ENCODE measurements around the gene LEUTX. TPM values are rescaled to one million over a fixed set of nuclear protein-coding genes. Genes with fewer than 3 reads are reported as not detected.
"Not testable (repeated sequence)": the region's sequence is repeated elsewhere in the genome, so short reads cannot be mapped to it uniquely, and the experiment has no call there.

Gene LEUTX
- total RNA-seq, 1 donor from 2014 or later = not detected

DNA sequence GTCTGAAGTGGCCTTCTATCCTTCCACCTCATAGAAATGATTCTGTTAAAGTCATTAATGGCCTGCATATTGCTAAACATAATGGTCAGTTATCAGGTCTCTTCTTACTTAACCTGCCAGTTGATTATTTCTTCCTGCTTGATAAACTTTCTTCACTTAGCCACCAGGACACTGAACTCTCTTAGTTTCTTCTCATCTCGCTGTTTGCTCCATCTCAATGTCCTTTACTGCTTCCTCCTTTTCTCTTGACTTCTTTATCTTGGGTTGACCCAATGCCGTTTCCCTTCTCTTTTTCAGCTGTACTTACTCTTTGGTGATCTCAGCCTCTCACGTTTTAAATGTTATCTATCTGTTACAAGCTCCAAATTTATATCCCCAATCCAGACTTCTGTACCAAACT is 23.7 kb upstream of the LEUTX start:
- no peaks in the 10 kb centered on the region for H3K9me3 ChIP-seq
- DNase-seq (no peak), ATAC-seq (no peak)
- TF ChIP-seq, protein P1, sequence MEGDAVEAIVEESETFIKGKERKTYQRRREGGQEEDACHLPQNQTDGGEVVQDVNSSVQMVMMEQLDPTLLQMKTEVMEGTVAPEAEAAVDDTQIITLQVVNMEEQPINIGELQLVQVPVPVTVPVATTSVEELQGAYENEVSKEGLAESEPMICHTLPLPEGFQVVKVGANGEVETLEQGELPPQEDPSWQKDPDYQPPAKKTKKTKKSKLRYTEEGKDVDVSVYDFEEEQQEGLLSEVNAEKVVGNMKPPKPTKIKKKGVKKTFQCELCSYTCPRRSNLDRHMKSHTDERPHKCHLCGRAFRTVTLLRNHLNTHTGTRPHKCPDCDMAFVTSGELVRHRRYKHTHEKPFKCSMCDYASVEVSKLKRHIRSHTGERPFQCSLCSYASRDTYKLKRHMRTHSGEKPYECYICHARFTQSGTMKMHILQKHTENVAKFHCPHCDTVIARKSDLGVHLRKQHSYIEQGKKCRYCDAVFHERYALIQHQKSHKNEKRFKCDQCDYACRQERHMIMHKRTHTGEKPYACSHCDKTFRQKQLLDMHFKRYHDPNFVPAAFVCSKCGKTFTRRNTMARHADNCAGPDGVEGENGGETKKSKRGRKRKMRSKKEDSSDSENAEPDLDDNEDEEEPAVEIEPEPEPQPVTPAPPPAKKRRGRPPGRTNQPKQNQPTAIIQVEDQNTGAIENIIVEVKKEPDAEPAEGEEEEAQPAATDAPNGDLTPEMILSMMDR (IDR thresholded peaks at IDR 0.05) = no peak
- H3K4me1 ChIP-seq = no peaks in the 10 kb centered on the region
- intact Hi-C loops (cut with DNase I) = no loop called here
- H3K27ac ChIP-seq = no peak overlapping the region
- no peaks in the 10 kb centered on the region for H3K36me3 ChIP-seq
- no peak overlapping the region for H3K4me3 ChIP-seq
- peaks cover 16% of the 10 kb centered on the region for H3K27me3 ChIP-seq (ENCODE audit: low read depth)

DNA sequence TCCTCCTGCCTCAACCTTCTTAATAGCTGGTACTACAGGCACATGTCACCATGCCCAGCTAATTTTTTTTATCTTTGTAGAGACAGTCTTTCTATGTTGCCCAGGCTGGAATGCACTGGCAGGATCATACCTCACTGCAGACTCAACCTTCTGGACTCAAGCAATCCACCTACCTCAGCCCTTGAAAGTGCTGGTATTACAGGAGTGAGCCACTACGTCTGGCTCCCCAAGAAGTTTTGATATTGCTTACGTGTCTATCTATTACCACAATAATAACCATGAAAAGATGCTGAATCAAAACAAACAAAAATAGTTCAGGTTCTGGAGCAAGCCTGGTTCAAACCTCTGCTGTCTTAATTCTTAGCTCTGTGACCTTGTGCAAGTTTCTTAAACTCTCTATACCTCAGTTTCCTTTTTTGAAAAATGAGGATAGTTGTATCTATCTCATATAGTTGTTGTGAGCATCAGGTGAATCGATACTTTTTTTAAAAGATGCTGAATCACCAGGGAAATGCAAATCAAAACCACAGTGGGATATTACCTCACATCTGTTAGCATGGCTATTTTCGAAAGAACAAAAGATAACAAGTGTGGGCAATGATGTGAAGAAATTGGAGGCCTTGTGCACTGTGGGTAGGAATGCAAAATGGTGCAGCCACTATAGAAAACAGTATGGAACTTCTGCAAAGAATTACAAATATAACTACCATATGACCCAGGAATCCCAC is 19.0 kb upstream of the LEUTX start:
- TF ChIP-seq, protein P1 (IDR thresholded peaks at IDR 0.05) = no peak
- no peak overlapping the region for H3K4me3 ChIP-seq
- H3K9me3 ChIP-seq = no peaks in the 10 kb centered on the region
- peaks cover 18% of the 10 kb centered on the region for H3K27me3 ChIP-seq (ENCODE audit: low read depth)
- H3K27ac ChIP-seq = no peak overlapping the region
- no peak for DNase-seq
- intact Hi-C loops (cut with DNase I) = no loop called here
- no peaks in the 10 kb centered on the region for H3K36me3 ChIP-seq
- H3K4me1 ChIP-seq = no peaks in the 10 kb centered on the region
- no peak for ATAC-seq

DNA sequence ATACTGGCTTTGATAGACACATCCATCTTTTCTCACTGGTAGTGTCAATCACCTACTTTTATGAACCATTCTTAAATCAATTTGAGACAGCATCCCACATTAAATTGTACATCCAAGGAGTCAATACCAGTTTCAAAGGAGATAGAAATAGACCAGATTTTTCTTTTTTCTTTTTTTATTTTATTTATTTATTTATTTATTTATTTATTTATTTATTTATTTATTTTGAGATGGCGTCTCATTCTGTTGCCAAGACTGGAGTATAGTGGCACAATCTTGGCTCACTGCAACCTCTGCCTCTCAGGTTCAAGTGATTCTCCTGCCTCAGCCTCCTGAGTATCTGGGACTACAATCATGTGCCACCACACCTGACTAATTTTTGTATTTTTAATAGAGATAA is 16.8 kb upstream of the LEUTX start:
- ATAC-seq; H3K4me1 ChIP-seq; H3K4me3 ChIP-seq; intact Hi-C loops (cut with DNase I); DNase-seq; H3K36me3 ChIP-seq; H3K9me3 ChIP-seq; H3K27ac ChIP-seq: not testable (repeated sequence)
- H3K27me3 ChIP-seq (ENCODE audit: low read depth) = peaks cover 18% of the 10 kb centered on the region

DNA sequence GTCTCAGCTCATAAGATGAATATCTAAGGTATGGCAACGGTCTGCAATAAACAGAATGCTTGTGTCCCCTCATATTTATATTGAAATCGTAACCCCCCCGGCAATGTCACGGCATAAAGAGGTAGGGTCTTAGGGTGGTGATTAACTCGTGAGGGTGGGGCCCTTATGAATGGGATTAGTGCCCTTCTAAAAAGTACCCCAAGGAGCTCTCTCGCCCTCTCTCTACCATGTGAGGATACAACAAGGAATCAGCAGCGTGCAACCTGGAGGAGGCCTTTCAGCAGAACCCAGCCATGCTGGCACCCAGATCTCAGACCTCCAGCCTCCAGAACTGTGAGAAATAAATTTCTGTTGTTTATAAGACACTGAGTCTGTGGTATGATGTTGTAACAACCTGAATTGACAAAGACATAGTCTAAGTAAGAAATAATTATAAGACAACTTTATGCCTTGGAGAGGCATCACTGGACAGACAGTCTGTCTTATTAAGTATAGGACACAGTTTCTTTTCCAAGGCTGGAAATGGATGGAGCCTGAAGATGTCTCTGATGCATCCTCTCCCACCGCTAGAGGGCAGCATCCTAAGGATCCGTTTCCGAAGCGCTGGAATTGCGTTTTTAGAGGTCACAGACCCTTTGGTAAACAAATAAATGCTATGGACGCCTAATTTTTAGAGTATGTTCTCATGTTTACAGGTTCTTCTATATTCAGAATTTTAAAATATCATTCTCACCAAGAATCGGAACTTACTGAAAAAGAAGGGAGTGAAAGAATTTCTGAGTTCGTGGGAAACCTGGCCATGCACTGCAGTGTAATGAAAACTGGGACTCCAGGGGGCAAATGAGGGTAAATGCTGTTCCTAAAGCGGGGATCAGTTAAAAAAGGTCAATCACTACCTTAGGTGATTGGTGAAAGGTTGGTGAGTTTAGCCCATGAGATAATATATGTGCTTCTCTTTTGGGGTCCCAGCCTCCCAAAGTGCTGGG is 13.3 kb upstream of the LEUTX start:
- Histone ChIP-seq H3K4me1 (no peaks in the 10 kb centered on the region), H3K36me3 (no peaks in the 10 kb centered on the region), H3K9me3 (no peaks in the 10 kb centered on the region), H3K27me3 (ENCODE audit: low read depth) (peaks cover 13% of the 10 kb centered on the region), H3K4me3 (no peak overlapping the region), H3K27ac (no peak overlapping the region)
- TF ChIP-seq, protein P1 (IDR thresholded peaks at IDR 0.05) = peak; percentile 87
- peak; percentile 43 for DNase-seq
- intact Hi-C loops (cut with DNase I) = no loop called here
- peak in 1 of 2 donors; percentile 43 for ATAC-seq

DNA sequence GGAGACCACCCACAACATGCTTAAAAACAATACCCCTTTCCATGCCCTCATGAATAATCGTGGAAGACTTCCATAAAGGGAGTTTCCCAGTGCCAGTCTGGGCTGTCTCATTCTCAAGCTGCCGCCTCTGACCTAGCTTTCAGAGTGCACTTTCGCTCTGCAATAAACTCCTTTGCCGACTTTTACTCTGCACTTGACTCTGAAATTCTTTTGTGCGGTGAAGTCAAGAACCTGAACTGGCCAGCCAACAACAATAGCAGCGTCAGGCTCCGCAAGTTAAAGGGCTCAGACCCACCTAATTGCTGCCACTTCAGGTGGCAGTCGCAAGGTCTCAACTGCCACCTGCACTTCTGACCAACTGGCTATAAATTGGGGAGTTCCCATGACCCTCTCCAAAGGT is 10.3 kb upstream of the LEUTX start:
- H3K36me3 ChIP-seq = no peaks in the 10 kb centered on the region
- H3K4me3 ChIP-seq = no peak overlapping the region
- ATAC-seq (peak; percentile 58 to 71), DNase-seq (no peak)
- intact Hi-C loops (cut with DNase I) = no loop called here
- TF ChIP-seq, protein P1 (IDR thresholded peaks at IDR 0.05) = no peak
- no peaks in the 10 kb centered on the region for H3K4me1 ChIP-seq
- H3K9me3 ChIP-seq = no peaks in the 10 kb centered on the region
- no peak overlapping the region for H3K27ac ChIP-seq
- peaks cover 13% of the 10 kb centered on the region for H3K27me3 ChIP-seq (ENCODE audit: low read depth)

All from lower lobe of right lung (tissue), 2 donors.